Fibroblast of lung (primary cell): ENCODE data around the gene TMEM62. TPM values are rescaled to one million over a fixed set of nuclear protein-coding genes. Genes with fewer than 3 reads are reported as not detected.
"Not testable (repeated sequence)": the region's sequence is repeated elsewhere in the genome, so short reads cannot be mapped to it uniquely, and the experiment has no call there.

Source experiments
- DNase-seq, 2 donors: peaks; one replicate each; pipeline versions ENCODE4 v3.0.0 to v3.0.0-alpha.2; 2010; ENCODE audit warnings: low read depth in 2 of 2
- H2AFZ ChIP-seq: 2 replicates; pipeline ENCODE4 v1.5.1; 2012; ENCODE audit warnings: low read length, control low read depth, inconsistent platforms
- H3K27ac ChIP-seq: 2 replicates; pipeline ENCODE4 v1.5.1; 2011; ENCODE audit warnings: low read length, control low read depth; ENCODE audit not compliant: insufficient read depth
- H3K27me3 ChIP-seq: 2 replicates; pipeline ENCODE4 v1.5.1; 2011; ENCODE audit warnings: mild to moderate bottlenecking, low read length; ENCODE audit not compliant: control insufficient read depth, insufficient read depth
- H3K36me3 ChIP-seq: 2 replicates; pipeline ENCODE4 v1.5.1; 2011; ENCODE audit warnings: low read length; ENCODE audit not compliant: control insufficient read depth, insufficient read depth
- H3K4me1 ChIP-seq: 2 replicates; pipeline ENCODE4 v1.5.1; 2011; ENCODE audit warnings: low read length; ENCODE audit not compliant: control insufficient read depth, insufficient read depth; ENCODE audit errors: extremely low read depth
- H3K4me2 ChIP-seq: 2 replicates; pipeline ENCODE4 v1.5.1; 2011; ENCODE audit warnings: low read length, control low read depth; ENCODE audit not compliant: insufficient read depth; ENCODE audit errors: extremely low read depth
- H3K4me3 ChIP-seq, 4 experiments: fragments of 200-600 bp in 1 of 4; sonication (generic) in 1 of 4; replicated peaks in 1 of 4; 2 replicates each; pipeline ENCODE4 v1.5.1; 2011 to 2016; ENCODE audit warnings: low read length in 4 of 4, low read depth in 3 of 4, mild to moderate bottlenecking in 3 of 4, control low read depth in 2 of 4, inconsistent platforms in 1 of 4, mixed read lengths in 1 of 4; ENCODE audit not compliant: insufficient read depth in 1 of 4; ENCODE audit errors: control extremely low read depth in 1 of 4
- H3K79me2 ChIP-seq: 2 replicates; pipeline ENCODE4 v1.5.1; 2012; ENCODE audit warnings: mild to moderate bottlenecking, low read length, inconsistent platforms; ENCODE audit not compliant: control insufficient read depth, insufficient read depth
- H3K9ac ChIP-seq: 2 replicates; pipeline ENCODE4 v1.5.1; 2011; ENCODE audit warnings: mild to moderate bottlenecking, low read length, control low read depth; ENCODE audit not compliant: insufficient read depth
- H3K9me3 ChIP-seq: 2 replicates; pipeline ENCODE4 v1.5.1; 2012; ENCODE audit warnings: low read depth, low read length; ENCODE audit not compliant: control insufficient read depth, insufficient read depth
- H4K20me1 ChIP-seq: 2 replicates; pipeline ENCODE4 v1.5.1; 2011; ENCODE audit warnings: low read length; ENCODE audit not compliant: control insufficient read depth, insufficient read depth; ENCODE audit errors: extremely low read depth
- CTCF ChIP-seq, 2 donors: IDR thresholded peaks in 1 of 2; conservative IDR thresholded peaks in 1 of 2; 1 replicate in 1 of 2; 2 replicates in 1 of 2; pipeline ENCODE4 v1.5.1; 2011 to 2012; ENCODE audit warnings: low read length in 2 of 2, control low read depth in 1 of 2, inconsistent platforms in 1 of 2, low read depth in 1 of 2, mild to moderate bottlenecking in 1 of 2
- EZH2 ChIP-seq: IDR thresholded peaks from 2 replicates; pipeline ENCODE4 v1.5.1; 2012; ENCODE audit warnings: low read length, control low read depth, mild to moderate bottlenecking; ENCODE audit errors: missing control alignments
- polyA plus RNA-seq, 2 donors: library from polyadenylated mRNA; depleted of rRNA in 1 of 2; stranded (reverse) in 1 of 2; unstranded in 1 of 2; fragments of >200 nt; gene quantifications; 2 replicates each; pipeline ENCODE4 v1.2.1, GENCODE V29; 2011 to 2012; ENCODE audit warnings: missing spikeins in 1 of 2
- total RNA-seq: library from RNA; depleted of rRNA; stranded (reverse); fragments of >200 nt; gene quantifications from 2 replicates; pipeline ENCODE4 v1.2.1, GENCODE V29; 2014

TMEM62 gene
- total and polyA plus RNA-seq, 2 donors (not counting 1 experiment from before 2014, with no cell fraction given), result 10.7 to 20.8 TPM

GRCh38 chr15:43196760-43197548 lies 63.6 kb downstream of the TMEM62 start:
- H3K4me2 ChIP-seq, result no peak overlapping the region
- no peaks in the 10 kb centered on the region for H4K20me1 ChIP-seq
- H3K79me2 ChIP-seq, result no peaks in the 10 kb centered on the region
- H3K27me3 ChIP-seq, result no peaks in the 10 kb centered on the region
- no peaks in the 10 kb centered on the region for H3K9me3 ChIP-seq
- no peak overlapping the region for H3K27ac ChIP-seq
- H3K36me3 ChIP-seq, result peaks cover 8% of the 10 kb centered on the region
- no peak overlapping the region for H3K9ac ChIP-seq
- peaks cover 2% of the 10 kb centered on the region for H3K4me1 ChIP-seq
- no peak overlapping the region for H3K4me3 ChIP-seq
- TF ChIP-seq EZH2 (no peak), CTCF (conservative IDR thresholded peaks at IDR 0.05 in 1 of 2, IDR thresholded peaks at IDR 0.05 in 1 of 2; ENCODE audit: low read depth in 1 of 2, low read length in 2 of 2) (no peak)
- no peak for DNase-seq
- no peak overlapping the region for H2AFZ ChIP-seq

- H2AFZ ChIP-seq, H4K20me1 ChIP-seq, H3K4me1 ChIP-seq, H3K36me3 ChIP-seq, H3K4me2 ChIP-seq, H3K4me3 ChIP-seq, DNase-seq, H3K27ac ChIP-seq, H3K9ac ChIP-seq, H3K9me3 ChIP-seq, H3K79me2 ChIP-seq, H3K27me3 ChIP-seq: not testable (repeated sequence)
These were observed 64.4 kb downstream of the TMEM62 start for GRCh38 chr15:43197773-43198172.

GRCh38 chr15:43198556-43198955 lies 65.2 kb downstream of the TMEM62 start:
- DNase-seq, H3K4me2 ChIP-seq: not testable (repeated sequence)

GRCh38 chr15:43198992-43199391 lies 65.6 kb downstream of the TMEM62 start:
- Histone ChIP-seq H3K27me3 (no peaks in the 10 kb centered on the region), H3K79me2 (no peaks in the 10 kb centered on the region), H3K4me3 (no peak overlapping the region), H3K4me2 (no peak overlapping the region), H3K4me1 (peaks cover 2% of the 10 kb centered on the region), H3K36me3 (peaks cover 4% of the 10 kb centered on the region), H4K20me1 (no peaks in the 10 kb centered on the region), H3K9me3 (no peaks in the 10 kb centered on the region), H2AFZ (no peak overlapping the region), H3K9ac (no peak overlapping the region), H3K27ac (no peak overlapping the region)
- TF ChIP-seq CTCF (conservative IDR thresholded peaks at IDR 0.05 in 1 of 2, IDR thresholded peaks at IDR 0.05 in 1 of 2; ENCODE audit: low read depth in 1 of 2, low read length in 2 of 2) (no peak), EZH2 (no peak)
- DNase-seq, result no peak

More at GRCh38 chr15:43198556-43198955, 65.2 kb downstream of the TMEM62 start:
- H3K4me3 ChIP-seq, H3K79me2 ChIP-seq, H3K9me3 ChIP-seq, H3K27me3 ChIP-seq, H3K36me3 ChIP-seq, H3K9ac ChIP-seq, H4K20me1 ChIP-seq, H3K4me1 ChIP-seq, H2AFZ ChIP-seq, H3K27ac ChIP-seq: not testable (repeated sequence)
